HG03060 (cell line): Measurements from ENCODE around the gene NOS2.
"Not testable (repeated sequence)": the region's sequence is repeated elsewhere in the genome, so short reads cannot be mapped to it uniquely, and the experiment has no call there.

Source experiments
- ATAC-seq: cut with Tn5 transposase; IDR thresholded peaks from one replicate; pipeline ENCODE4 v1.9.1; 2021; ENCODE audit warnings: low read depth, moderate number of reproducible peaks; ENCODE audit not compliant: unreplicated experiment

NOS2 gene

DNA sequence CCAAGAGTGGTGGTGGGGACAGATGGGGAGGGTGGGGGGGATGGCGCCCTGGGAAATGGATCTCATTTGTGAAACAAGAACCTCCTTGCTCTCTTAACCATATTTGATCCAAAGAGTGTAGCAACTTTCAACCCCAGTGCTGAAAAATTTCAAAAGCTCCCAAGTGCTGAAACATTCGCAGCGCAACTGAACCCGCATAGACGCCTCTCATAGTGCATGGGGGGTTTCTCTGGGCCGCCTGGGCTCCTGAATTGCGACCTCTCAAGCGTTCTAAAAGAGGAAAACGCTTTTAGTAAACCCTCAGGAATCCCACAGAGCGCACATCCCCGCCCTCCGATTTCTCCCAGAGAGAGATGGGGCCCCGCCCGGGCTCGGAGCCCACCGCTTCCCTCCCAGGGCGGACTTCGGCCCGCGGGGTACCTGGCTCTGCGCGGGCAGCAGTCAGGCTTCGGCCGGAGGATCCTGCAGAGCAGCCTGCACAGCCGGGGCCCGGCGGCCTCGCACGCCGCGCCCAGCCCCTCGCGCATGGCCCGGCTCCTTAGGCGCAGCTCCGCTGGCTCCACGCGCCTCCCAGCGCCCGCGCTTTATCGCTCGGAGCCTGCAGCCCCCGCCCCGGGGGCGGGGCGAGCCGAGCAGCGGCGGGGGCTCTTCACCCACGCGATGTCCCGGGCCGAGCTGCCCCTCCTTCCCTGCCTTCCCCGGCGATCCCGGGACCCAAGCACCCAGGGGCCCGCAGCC, 7.0 kb downstream of the NOS2 start:
- no peak for ATAC-seq

DNA sequence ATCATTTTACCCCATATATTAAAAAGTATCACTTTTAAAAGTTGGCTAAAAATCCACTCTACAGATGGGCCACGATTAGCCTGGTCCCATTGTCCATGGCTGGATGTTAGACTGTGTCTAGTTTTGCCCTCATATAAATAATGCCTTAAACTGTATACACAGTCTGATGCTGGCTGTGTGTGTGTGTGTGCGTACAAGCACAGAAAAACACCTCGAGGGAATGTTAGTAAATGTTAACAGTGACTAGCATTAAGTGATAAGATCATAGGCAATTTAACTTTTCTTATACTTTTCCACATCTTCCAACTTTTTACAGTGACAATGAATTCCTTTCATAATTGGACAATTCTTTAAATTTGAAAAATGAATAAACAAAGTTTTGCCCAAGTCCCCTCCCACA, 8.2 kb downstream of the NOS2 start:
- no peak for ATAC-seq

DNA sequence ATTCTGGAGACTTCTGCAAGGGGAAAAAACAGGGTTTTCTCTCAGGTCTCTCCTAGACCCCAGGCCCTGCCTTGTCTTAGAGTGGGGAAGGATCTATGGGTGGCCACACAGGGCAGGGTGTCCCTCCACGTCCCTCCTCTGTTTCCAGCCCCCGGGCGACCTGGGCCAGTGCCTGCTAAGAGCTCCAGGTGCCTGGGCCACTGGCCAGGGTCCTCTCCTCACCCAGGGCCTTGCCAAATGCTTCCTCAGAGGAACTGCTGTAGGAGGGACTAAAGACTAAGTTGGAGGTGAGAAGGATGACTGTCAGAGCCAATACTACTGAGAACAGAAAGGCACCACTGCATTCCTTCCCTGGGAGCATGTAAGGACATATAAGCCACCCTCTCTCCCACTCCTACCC, 11.4 kb downstream of the NOS2 start:
- no peak for ATAC-seq

DNA sequence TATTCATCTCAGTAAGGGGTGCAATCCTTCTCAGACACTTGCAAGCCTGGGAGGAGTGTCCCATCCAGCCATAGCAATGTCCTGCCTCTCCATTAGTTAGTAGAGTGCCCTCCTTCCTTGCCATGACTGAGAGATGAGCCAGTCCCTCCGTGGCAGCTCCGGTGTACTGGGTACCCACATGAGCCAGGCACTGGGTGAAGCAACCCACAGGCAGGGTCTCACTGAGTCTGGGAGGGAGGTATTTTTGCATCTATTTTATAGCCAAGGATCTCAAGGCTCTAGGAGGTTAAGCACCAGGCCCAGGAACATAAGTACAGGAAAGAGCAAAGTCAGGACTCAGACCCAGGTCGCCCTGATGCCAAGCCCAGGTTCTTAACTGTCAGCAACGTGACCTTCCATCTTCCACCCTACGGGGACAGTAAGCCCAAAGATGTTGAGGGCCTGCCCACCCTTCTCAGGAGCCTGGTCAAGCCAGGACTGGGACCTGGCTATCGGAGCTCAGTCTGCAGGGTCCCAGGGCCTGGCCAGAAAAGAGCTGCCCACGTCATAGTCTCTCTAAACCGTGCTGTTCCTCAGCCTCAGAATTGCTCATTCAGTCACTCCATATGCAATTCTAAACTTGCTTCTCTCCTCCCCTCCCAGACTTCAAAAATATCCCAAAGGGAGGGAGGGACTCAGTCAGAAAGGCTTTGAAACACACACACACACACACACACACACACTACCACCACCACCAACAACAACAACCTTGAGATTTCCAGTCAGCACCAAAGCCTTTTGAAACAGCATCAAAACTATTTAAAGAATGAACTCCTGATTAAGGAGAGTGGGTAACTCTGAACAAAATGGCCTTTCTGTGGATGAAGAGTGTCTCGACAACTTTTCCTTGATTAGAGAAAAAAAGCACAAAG, 16.6 kb downstream of the NOS2 start:
- no peak for ATAC-seq

DNA sequence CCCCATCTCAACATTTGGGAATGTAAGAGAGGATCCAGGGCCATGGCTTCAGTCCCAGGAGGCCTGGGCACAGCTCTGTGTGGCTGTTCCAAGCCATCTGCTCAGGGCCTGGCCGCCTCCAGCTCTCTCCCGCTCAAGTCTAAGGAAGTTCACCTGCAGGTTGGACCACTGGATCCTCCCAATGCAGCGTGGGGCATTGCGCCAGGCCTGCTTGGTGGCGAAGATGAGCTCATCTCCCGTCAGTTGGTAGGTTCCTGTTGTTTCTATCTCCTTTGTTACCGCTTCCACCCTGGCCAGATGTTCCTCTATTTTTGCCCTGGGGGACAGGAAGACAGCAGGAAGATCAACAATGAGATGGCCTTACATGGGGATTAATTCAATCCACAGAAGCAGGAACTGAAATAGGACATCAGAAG, 17.5 kb downstream of the NOS2 start:
- no peak for ATAC-seq

DNA sequence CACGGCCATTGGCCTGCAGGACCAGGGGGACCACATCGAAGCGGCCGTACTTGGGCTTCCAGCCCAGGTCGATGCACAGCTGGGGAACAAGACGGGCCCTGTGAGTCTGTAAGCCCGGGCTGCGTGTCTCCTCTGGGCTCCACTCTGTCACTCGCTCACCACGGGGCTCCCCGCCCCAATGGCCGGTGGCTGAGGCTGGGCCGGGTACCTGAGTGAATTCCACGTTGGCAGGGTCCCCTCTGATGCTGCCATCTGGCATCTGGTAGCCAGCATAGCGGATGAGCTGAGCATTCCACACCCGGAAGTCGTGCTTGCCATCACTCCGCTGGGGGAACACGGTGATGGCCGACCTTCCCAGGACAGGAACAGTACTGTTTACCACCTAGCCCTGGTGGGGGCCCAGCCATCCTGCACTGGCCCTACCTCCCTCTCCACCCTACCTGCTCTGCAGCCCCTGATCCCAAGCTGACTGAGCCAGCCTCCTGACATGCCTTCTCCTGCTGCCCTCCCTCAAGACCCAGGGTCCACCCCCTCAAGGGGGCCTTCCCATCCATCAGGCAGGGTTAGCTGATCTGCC, 19.4 kb downstream of the NOS2 start:
- ATAC-seq = no peak

DNA sequence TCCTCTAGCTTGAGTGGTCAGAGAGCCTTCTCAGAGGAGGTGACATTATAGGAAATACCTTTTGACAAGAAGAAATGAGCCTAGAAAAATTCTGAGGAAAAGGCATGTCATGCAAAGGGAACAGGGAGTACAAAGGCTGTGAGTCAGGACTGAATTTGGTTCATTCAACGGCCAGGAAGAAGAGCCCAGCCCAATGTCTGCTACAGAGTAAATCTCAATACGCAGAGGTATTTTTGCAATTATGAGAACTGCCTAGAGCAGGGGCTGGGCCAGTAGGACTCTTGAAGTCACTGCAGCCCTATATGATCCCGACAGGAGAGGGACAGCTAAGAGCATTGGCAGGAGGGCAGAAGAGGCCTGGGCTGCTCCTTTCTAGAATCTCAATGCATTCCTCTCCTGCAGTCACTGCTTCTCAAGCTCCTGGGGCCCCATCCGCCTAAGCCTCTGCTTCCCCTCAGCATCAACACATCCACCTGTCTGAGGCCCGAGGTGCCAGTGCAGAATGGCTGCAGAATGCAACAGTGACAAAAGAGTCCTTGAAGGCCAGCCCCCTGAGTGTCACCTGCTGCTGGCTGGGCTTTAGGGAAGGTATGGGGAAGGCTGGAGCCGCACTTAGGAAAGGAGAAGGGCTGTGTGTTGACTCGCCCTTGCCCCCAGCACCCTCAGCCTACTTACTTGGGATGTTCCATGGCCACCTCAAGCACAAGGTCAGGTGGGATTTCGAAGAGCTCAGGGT, 20.1 kb downstream of the NOS2 start:
- no peak for ATAC-seq

DNA sequence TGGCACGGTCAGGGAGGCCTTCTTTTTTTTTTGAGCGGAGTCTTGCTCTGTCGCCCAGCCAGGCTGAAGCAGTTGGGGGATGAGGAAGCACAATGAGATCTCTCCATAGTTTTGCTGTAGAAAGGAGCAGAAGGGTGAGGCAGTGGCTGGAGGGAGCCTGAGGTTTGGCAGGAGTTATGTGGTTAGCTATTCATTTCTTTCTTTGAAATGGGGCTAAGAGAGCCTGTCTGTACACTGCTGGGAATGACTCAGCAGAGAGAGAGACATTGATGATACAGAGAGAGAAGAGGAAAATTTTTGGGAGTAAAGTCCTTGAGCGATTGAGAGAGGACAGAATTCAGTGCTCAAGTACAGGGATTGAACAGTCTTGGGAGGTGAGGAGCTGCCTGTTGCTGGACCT, 22.1 kb downstream of the NOS2 start:
- no peak for ATAC-seq

DNA sequence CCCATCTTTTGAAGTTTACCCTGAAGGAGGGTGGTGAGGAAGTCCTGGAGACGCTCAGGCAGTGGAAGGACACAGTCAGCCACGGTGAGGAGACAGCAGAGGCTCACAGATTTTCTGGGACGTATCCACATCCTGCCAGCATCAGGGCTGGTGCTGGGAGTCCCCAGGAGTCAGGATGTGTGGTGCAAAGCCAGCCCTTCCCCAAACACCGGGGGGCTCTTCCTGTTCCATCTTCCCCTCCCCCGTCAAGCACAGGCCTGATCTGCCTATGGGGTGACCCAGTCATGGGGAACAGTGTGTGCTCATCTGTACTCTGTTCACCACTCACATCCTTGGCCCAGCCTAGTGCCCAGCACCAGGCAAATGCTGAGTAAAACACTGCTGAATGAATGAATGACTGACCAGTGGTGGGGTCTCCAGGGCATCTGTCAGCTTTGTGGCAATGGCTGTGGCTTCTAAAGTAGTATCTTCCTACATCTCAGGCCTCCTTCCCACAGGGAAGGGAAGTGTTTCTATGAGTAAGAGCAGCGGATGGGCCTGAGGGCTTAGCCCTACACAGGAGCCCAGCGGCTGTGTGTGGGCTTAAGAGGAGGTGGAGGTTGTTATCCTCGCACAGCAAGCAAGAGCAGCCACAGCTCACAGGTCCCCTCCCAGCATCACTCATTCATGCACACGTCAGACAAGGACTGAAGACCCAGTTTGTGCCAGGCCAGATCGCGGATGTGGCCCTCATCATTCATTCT, 23.3 kb downstream of the NOS2 start:
- no peak for ATAC-seq

DNA sequence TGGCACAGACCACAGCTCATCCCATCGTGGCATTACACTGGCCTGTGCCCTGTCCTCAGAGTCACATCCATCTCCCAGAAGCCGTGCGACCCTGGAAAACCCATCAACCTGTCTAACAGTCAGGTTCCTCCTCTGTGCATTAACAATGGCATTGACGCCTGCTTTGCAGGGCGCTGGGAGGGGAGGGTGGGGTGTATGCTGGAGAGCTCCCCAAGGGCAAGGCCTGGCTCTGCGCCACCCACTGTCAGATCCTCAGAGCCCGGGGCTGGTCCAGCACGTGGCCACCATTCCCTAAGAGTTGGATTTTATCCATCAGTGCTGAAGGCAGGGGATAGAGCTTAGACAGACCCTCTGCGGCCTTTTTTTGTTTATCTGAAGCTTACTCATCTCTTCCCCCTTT, 28.7 kb downstream of the NOS2 start:
- ATAC-seq = no peak

DNA sequence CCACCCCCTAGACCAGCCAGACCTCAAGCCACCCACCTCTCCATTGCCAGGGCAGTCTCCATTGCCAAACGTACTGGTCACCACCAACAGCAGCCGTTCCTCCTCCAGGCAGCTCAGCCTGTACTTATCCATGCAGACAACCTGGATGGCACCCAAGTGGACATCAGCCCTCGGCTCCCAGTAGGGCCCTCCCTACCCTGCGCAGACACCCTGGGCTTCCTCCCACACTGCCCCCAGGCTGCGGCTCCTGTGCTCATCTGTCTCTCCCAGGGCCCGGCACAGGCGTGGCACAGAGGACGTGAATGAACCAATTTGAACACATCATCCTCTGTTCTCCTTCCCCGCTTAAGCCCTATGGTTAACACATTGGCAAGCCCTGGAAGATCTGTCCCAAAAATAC, 29.5 kb downstream of the NOS2 start:
- no peak for ATAC-seq

DNA sequence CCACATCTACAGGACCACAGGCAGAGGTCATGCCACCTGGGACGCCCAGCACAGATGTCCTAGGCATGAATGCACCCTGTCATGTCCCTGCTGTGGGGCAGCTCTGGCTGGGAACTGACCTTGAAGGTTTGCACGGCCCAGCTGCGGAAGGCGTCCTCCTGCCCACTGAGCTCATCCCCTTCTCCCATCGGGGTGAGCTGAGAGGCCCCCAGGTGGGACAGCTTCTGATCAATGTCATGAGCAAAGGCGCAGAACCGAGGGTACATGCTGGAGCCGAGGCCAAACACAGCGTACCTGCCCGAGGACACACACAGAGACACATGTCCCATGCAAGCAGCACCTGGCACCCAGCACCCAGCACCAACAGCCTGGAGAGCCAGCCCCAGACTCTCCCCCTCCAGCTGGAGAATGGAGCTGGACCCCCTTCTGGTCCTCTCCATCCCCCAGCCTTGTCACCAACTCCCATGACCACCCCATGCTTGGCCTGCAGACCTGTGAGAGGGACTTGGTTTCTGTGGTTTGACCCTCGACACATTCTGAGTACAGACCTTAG, 31.4 kb downstream of the NOS2 start:
- no peak for ATAC-seq

DNA sequence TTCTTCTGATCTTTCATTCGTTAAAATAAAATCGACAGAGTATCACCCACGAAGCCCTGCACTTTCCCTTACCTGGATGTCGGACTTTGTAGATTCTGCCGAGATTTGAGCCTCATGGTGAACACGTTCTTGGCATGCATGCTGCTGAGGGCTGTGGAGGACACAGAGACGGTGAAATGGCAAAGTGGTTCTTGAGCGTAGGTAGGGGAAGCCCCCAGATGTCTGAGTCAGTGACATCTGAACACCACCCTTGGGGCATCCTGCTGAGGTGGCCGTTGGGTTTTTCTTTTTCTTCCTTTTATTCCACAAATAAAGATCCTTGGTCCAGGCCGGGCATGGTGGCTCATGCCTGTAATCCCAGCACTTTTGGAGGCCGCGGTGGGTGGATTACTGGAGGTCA, 33.9 kb downstream of the NOS2 start:
- ATAC-seq = no peak

DNA sequence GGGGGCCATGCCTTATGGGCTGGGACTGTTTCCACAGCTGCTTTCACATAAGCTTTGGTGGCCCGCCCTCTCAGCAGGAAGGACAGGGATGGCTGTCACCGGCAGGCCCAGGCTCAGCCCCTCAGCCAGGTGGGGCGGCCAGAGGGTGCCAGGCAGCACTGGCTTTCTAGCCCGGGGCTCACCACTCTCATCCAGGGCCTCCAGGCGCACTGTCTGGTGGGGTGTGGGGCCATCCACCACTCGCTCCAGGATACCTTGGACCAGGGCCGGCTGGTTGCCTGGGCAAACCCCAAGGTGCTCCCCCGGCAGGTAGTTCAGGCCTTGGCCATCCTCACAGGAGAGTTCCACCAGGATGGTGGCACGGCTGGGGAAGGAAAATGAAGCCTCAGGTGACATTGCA, 35.0 kb downstream of the NOS2 start:
- ATAC-seq = no peak

DNA sequence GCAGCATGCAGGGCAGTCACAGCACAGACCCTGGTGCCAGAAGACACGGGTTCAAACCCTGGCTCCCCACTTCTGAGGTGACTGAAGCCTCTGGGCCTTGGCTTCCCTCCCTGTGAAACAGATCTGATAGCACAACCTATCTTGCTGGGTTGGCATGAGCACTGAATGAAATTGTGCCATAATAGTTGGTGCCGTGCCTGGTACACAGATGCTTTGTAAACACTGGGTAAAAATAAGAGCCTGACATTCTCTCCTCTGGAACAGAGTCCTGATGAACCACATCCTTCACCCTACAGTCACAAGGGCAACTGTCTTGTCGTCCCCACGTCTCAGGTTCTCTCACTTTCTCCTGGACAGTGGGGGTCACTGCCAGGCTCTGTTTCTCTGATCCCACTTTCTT, 35.7 kb downstream of the NOS2 start:
- ATAC-seq = no peak

DNA sequence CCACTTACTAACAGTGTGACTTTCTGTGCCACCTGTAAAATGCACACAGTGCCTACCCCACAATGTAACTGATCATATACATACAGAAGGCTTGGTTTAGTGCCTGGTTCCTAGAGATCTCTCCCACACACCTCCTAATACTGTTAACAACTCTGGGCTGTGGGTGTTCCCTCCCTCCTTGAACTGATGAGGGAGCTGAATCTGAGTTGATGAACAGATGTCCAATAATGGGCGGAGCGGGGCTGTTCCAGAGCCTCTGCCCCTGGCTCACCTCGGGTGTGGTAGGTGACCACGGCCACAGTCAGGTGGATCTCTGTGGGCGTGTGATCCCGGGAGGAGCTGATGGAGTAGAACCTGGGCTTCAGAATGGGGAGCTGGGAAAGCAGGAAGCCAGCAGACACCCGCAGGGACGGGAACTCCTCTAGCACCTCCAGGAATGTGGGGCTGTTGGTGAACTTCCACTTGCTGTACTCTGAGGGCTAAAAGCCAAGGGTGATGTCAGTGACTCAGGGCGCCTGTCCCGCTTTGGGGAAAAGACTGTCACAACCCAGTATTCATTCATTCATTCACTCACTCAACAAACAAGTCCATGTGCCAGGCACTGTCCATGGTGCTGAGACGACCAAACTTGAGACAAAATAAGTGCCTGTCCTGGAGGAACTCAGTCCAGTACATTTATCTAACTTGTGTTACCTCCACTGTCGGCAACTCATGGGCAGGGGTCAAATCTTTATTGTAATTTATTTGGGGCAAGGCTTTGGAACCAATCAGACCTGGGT, 37.6 kb downstream of the NOS2 start:
- no peak for ATAC-seq

DNA sequence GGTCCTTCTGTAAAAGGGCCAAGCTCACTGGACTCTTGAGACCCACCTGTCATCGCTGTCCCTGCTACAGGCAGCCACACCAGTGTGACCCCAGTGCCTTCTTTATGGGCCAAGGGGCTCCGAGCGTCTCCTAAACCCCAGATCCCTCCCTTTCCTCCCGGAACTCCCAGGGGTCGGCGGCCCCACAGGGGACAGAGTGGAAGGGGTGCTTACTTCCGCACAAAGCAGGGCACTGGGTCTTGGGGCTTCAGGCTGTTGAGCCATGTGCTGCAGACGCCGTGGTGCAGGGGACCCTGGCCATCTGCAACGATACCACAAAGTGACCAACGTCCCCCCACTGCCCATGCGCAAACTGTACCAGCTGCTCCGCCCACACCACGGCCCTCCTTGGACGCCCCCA, 39.4 kb downstream of the NOS2 start:
- not testable (repeated sequence) for ATAC-seq

DNA sequence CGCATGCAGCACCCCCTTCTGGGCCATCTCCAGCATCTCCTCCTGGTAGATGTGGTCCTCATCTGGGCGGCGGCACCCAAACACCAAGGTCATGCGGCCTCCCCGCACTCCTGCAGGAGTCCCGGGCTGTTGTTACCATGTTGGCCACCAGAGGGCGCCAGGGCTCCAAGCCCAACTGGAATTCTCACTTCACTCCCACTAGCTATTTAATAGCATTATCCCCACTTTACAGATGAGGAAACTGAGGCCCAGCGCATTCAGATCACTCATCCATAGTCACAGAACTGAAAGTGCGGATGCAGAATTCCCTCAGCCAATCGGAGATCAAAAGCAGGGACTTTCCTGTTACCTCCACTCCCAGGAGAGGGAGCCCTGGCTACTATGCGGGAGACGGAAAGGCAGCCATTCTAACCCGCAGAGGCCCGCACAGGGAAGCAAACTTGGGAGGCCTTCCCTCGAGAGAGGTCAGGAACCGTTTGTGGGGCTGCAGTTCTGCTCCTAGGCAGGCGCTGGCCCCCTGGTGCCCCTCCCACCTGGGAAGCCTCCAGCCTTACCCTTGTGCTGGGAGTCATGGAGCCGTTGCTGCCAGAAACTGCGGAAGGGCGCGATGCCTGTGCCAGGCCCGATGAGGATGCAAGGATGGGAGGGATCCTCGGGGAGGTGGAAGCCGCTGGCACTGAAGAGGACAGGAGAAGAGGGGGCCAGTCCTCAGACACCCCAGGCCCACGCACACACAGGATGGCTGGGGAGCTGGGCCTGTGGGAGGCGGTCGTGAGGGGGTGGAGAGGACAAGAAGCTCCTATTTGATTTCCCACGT, 40.1 kb downstream of the NOS2 start:
- no peak for ATAC-seq
